Measurements from ENCODE around the gene GPR21.
A peak's percentile ranks its signal among the peaks of the same experiment; 100 is the strongest.

Gene GPR21

DNA sequence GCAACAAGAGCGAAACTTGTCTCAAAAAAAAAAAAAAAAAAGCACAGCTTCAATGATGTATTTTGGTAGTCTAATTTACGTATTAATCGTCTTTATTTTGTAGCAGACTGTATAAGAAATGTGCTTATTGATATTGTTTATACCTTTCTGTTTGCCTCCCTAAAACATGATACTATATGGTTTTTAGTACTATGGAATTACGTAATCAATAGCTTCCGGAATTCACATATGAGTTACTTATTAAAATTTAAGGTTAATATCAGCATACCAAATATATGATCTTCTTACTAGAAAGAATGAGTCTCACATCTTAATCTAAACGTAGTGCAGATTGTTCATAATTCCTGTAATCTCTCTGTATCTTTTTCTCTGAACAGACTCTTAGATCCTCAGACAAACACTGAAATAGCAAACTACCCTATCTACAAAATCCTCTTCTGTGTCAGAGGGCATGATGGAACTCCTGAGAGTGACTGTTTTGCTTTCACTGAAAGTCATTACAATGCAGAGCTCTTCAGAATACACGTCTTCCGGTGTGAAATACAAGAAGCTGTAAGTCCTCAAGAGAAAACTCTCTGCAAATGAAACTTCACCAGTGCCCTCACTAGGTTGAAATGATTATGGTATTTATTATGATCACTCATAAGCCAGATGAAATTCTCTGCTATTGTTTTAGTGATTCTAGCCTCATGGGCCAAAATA is 44.4 kb upstream of the GPR21 start:
- DNase-seq, result peak; percentile 73
- Histone ChIP-seq H3K27me3 (replicated peaks; ENCODE audit: insufficient read depth, low read length) (no peaks in the 10 kb centered on the region), H3K4me2 (ENCODE audit: low read depth, low read length) (no peak overlapping the region), H3K36me3 (replicated peaks; ENCODE audit: insufficient read depth, low read length) (0 out of 2 replicates have a peak, but pooled peaks cover 3% of the 10 kb centered on the region), H3F3A (ENCODE audit: insufficient read depth, low read length) (peaks cover 12% of the 10 kb centered on the region), H2AFZ (ENCODE audit: low read length) (no peak overlapping the region), H4K20me1 (ENCODE audit: insufficient read depth, low read length) (no peaks in the 10 kb centered on the region), H3K79me2 (ENCODE audit: low read length) (no peaks in the 10 kb centered on the region), H3K9me3 (replicated peaks; ENCODE audit: insufficient read depth, low read length) (no peaks in the 10 kb centered on the region), H3K4me3 (ENCODE audit: low read length) (no peak overlapping the region), H3K27ac (ENCODE audit: low read length) (peak overlapping the region; percentile 19; the same call in 1 of the 2 replicates), H3K4me1 (ENCODE audit: low read length) (peaks cover 11% of the 10 kb centered on the region), H3K9ac (ENCODE audit: low read length) (no peak overlapping the region), H3K9me2 (replicated peaks; ENCODE audit: insufficient read depth, low read length) (no peaks in the 10 kb centered on the region)
- no peak for TF ChIP-seq EZH2phosphoT487 (IDR thresholded peaks at IDR 0.05; ENCODE audit: low read length)
- no peak for TF ChIP-seq EZH2 (optimal IDR thresholded peaks at IDR 0.05; ENCODE audit: low read depth, low read length)
- TF ChIP-seq, protein P1, sequence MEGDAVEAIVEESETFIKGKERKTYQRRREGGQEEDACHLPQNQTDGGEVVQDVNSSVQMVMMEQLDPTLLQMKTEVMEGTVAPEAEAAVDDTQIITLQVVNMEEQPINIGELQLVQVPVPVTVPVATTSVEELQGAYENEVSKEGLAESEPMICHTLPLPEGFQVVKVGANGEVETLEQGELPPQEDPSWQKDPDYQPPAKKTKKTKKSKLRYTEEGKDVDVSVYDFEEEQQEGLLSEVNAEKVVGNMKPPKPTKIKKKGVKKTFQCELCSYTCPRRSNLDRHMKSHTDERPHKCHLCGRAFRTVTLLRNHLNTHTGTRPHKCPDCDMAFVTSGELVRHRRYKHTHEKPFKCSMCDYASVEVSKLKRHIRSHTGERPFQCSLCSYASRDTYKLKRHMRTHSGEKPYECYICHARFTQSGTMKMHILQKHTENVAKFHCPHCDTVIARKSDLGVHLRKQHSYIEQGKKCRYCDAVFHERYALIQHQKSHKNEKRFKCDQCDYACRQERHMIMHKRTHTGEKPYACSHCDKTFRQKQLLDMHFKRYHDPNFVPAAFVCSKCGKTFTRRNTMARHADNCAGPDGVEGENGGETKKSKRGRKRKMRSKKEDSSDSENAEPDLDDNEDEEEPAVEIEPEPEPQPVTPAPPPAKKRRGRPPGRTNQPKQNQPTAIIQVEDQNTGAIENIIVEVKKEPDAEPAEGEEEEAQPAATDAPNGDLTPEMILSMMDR (IDR thresholded peaks at IDR 0.05; ENCODE audit: low read length), result no peak

DNA sequence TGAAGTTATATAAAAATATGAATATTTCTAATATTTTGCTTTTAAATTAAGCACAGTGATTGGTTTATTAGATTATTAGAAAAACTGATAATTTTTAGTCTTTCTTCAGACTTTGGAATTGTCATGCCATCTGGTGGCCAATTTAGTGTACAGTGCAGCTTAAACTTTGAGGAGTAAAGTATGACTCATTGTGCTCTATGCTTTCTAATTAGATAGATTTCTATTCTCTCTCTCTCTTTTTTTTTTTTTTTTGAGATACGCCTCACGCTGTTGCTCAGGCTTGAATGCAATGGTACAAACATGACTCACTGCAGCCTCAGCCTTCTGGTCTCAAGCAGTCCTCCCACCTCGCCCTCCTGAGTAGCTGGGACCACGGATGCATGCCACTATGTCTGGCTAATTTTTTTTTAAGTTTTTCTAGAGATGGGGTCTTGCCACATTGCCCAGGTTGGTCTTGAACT is 42.1 kb upstream of the GPR21 start:
- H3K9ac ChIP-seq (ENCODE audit: low read length), result no peak overlapping the region
- H3K9me2 ChIP-seq (replicated peaks; ENCODE audit: insufficient read depth, low read length), result no peaks in the 10 kb centered on the region
- no peak overlapping the region for H3K27ac ChIP-seq (ENCODE audit: low read length)
- no peaks in the 10 kb centered on the region for H3K9me3 ChIP-seq (replicated peaks; ENCODE audit: insufficient read depth, low read length)
- H3K27me3 ChIP-seq (replicated peaks; ENCODE audit: insufficient read depth, low read length), result no peaks in the 10 kb centered on the region
- DNase-seq, result peak; percentile 42
- TF ChIP-seq, protein P1 (IDR thresholded peaks at IDR 0.05; ENCODE audit: low read length), result peak; percentile 54
- no peak for TF ChIP-seq EZH2phosphoT487 (IDR thresholded peaks at IDR 0.05; ENCODE audit: low read length)
- peaks cover 12% of the 10 kb centered on the region for H3F3A ChIP-seq (ENCODE audit: insufficient read depth, low read length)
- no peak overlapping the region for H3K4me3 ChIP-seq (ENCODE audit: low read length)
- 0 out of 2 replicates have a peak, but pooled peaks cover 3% of the 10 kb centered on the region for H3K36me3 ChIP-seq (replicated peaks; ENCODE audit: insufficient read depth, low read length)
- no peaks in the 10 kb centered on the region for H4K20me1 ChIP-seq (ENCODE audit: insufficient read depth, low read length)
- H3K79me2 ChIP-seq (ENCODE audit: low read length), result no peaks in the 10 kb centered on the region
- H2AFZ ChIP-seq (ENCODE audit: low read length), result no peak overlapping the region
- H3K4me1 ChIP-seq (ENCODE audit: low read length), result peaks cover 11% of the 10 kb centered on the region
- H3K4me2 ChIP-seq (ENCODE audit: low read depth, low read length), result no peak overlapping the region

DNA sequence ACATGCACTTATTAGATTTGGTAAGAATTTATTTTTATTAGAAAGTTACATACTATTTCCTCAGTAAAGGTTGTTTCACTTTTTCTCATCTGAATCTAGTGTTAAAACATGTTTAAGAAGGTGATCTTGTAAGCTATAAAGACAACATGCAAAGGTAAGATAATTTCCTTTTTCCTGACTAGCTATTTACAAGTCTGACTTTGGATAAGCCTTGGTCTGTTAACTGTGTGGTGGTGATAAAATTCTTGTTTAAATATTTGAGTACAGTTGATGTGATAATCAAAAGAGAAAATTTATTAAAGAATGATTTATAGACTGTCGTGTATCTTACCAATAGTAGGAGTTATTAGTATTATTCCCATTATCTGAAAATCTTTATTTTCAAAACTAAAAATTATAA is 36.9 kb upstream of the GPR21 start:
- no peaks in the 10 kb centered on the region for H4K20me1 ChIP-seq (ENCODE audit: insufficient read depth, low read length)
- no peak overlapping the region for H3K9ac ChIP-seq (ENCODE audit: low read length)
- no peak overlapping the region for H2AFZ ChIP-seq (ENCODE audit: low read length)
- TF ChIP-seq, protein P1 (IDR thresholded peaks at IDR 0.05; ENCODE audit: low read length), result no peak
- TF ChIP-seq EZH2 (optimal IDR thresholded peaks at IDR 0.05; ENCODE audit: low read depth, low read length) (no peak), EZH2phosphoT487 (IDR thresholded peaks at IDR 0.05; ENCODE audit: low read length) (no peak)
- H3F3A ChIP-seq (ENCODE audit: insufficient read depth, low read length), result no peaks in the 10 kb centered on the region
- no peak overlapping the region for H3K4me3 ChIP-seq (ENCODE audit: low read length)
- no peaks in the 10 kb centered on the region for H3K9me3 ChIP-seq (replicated peaks; ENCODE audit: insufficient read depth, low read length)
- H3K27ac ChIP-seq (ENCODE audit: low read length), result no peak overlapping the region
- no peaks in the 10 kb centered on the region for H3K9me2 ChIP-seq (replicated peaks; ENCODE audit: insufficient read depth, low read length)
- H3K79me2 ChIP-seq (ENCODE audit: low read length), result no peaks in the 10 kb centered on the region
- no peaks in the 10 kb centered on the region for H3K36me3 ChIP-seq (replicated peaks; ENCODE audit: insufficient read depth, low read length)
- H3K4me1 ChIP-seq (ENCODE audit: low read length), result no peaks in the 10 kb centered on the region
- no peaks in the 10 kb centered on the region for H3K27me3 ChIP-seq (replicated peaks; ENCODE audit: insufficient read depth, low read length)
- no peak overlapping the region for H3K4me2 ChIP-seq (ENCODE audit: low read depth, low read length)
- no peak for DNase-seq

All from MM.1S (cell line).